ENCODE results near the gene MRPL51. TPM values are rescaled to one million over a fixed set of nuclear protein-coding genes. Genes with fewer than 3 reads are reported as not detected.

The MRPL51 gene
- total RNA-seq, 2 donors from 2014 or later, result 305 to 440 TPM

Other genes starting within 250 kb of the MRPL51 start
- gene PLEKHG6, start 182.6 kb downstream of the MRPL51 start, total RNA-seq, result not detected
- gene TNFRSF1A, start 151.2 kb downstream of the MRPL51 start, total RNA-seq, result 10 to 100 TPM; 49.3 to 62.6 TPM
- 1 to 10 TPM; 1.1 to 2.8 TPM for gene SCNN1A, start 117.7 kb downstream of the MRPL51 start, total RNA-seq
- gene LTBR, start 109.1 kb downstream of the MRPL51 start, total RNA-seq, result 1 to 10 TPM; 2.0 to 3.1 TPM
- gene CD27, start 48.3 kb downstream of the MRPL51 start, total RNA-seq, result 100 to 1,000 TPM in 1 of 2 donors, 10 to 100 TPM in 1; 77.9 to 162 TPM
- 10 to 100 TPM; 31.4 to 33.7 TPM for gene TAPBPL, start 41.2 kb downstream of the MRPL51 start, total RNA-seq
- gene VAMP1, start 22.6 kb downstream of the MRPL51 start, total RNA-seq, result 100 to 1,000 TPM in 1 of 2 donors, 10 to 100 TPM in 1; 47.6 to 151 TPM
- gene NCAPD2, start 840 bp upstream of the MRPL51 start, total RNA-seq, result 100 to 1,000 TPM; 208 to 276 TPM
- 1,000 to 10,000 TPM; 5,900 to 8,209 TPM for gene GAPDH, start 41.3 kb upstream of the MRPL51 start, total RNA-seq
- 10 to 100 TPM; 10.3 to 16.4 TPM for gene IFFO1, start 62.8 kb upstream of the MRPL51 start, total RNA-seq
- gene NOP2, start 75.0 kb upstream of the MRPL51 start, total RNA-seq, result 10 to 100 TPM; 78.8 to 79.8 TPM
- 100 to 1,000 TPM; 288 to 307 TPM for gene CHD4, start 114.1 kb upstream of the MRPL51 start, total RNA-seq
- gene LPAR5, start 142.7 kb upstream of the MRPL51 start, total RNA-seq, result 1 to 10 TPM; 2.8 to 5.1 TPM
- 1 to 10 TPM; 2.1 to 2.8 TPM for gene ACRBP, start 154.2 kb upstream of the MRPL51 start, total RNA-seq
- gene ING4, start 169.9 kb upstream of the MRPL51 start, total RNA-seq, result 10 to 100 TPM; 18.1 to 24.3 TPM
- 10 to 100 TPM; 77.1 to 92.6 TPM for gene ZNF384, start 196.1 kb upstream of the MRPL51 start, total RNA-seq
- 1 to 10 TPM in 1 of 2 donors, not detected in 1; 1.3 TPM for gene PIANP, start 207.6 kb upstream of the MRPL51 start, total RNA-seq
- gene COPS7A, start 230.8 kb upstream of the MRPL51 start, total RNA-seq, result 10 to 100 TPM; 34.2 to 42.9 TPM